Endometrial microvascular endothelial cells (primary cell): Measurements from ENCODE around the gene UGDH. TPM values are rescaled to one million over a fixed set of nuclear protein-coding genes. Genes with fewer than 3 reads are reported as not detected.
"Not testable (repeated sequence)": the region's sequence is repeated elsewhere in the genome, so short reads cannot be mapped to it uniquely, and the experiment has no call there.

Experiments used
- in situ Hi-C: cut with HindIII; loops from 2 replicates; pipeline ENCODE4 v1.10.0; 2017; ENCODE audit warnings: low sequenced_read_pairs, low pct_unique_long_range_greater_than_20kb; ENCODE audit errors: inconsistent ontology term
- total RNA-seq: library from RNA; depleted of rRNA; stranded (reverse); fragments of >200 nt; gene quantifications from one replicate; pipeline ENCODE4 v1.2.3, GENCODE V29; 2015; ENCODE audit errors: inconsistent ontology term

UGDH gene
- total RNA-seq, 1 donor from 2014 or later = 56.5 TPM

GRCh38 chr4:39464886-39465501, 62.2 kb downstream of the UGDH start:
- in situ Hi-C loops = no loop called here

GRCh38 chr4:39458505-39459300, 68.5 kb downstream of the UGDH start, which contains the start of the genes LIAS and RPL9:
LIAS (plus strand) TSS chr4:39459056; CDS start chr4:39459118, 62 bp downstream.
RPL9 (minus strand) TSS chr4:39458922; CDS start chr4:39458439, 483 bp downstream.
- in situ Hi-C loops = no loop called here

GRCh38 chr4:39458161-39458504, 69.1 kb downstream of the UGDH start:
- in situ Hi-C loops = not testable (repeated sequence)

- in situ Hi-C loops = no loop called here
These were observed 70.1 kb downstream of the UGDH start for GRCh38 chr4:39456946-39457763.

- in situ Hi-C loops = no loop called here
These were observed 71.8 kb downstream of the UGDH start for GRCh38 chr4:39455486-39455885.

GRCh38 chr4:39453738-39454137, 73.5 kb downstream of the UGDH start:
- in situ Hi-C loops = no loop called here

GRCh38 chr4:39452860-39453587, 74.2 kb downstream of the UGDH start:
- in situ Hi-C loops = no loop called here

- in situ Hi-C loops = no loop called here
These were observed 74.9 kb downstream of the UGDH start for GRCh38 chr4:39452153-39452859.

GRCh38 chr4:39451423-39452023, 75.7 kb downstream of the UGDH start:
- in situ Hi-C loops = no loop called here

- in situ Hi-C loops = no loop called here
These were observed 76.6 kb downstream of the UGDH start for GRCh38 chr4:39450618-39451017.

Other genes with a start within 250 kb of the UGDH start
- 40.4 TPM for gene RFC1, start 161.1 kb downstream of the UGDH start, total RNA-seq
- not detected for gene KLB, start 120.5 kb downstream of the UGDH start, total RNA-seq
- 2,208 TPM for gene RPL9, start 68.5 kb downstream of the UGDH start, total RNA-seq
- gene LIAS, start 68.4 kb downstream of the UGDH start, total RNA-seq = 10.5 TPM
- gene SMIM14, start 111.4 kb upstream of the UGDH start, total RNA-seq = 9.1 TPM
- gene UBE2K, start 170.7 kb upstream of the UGDH start, total RNA-seq = 34.9 TPM